Head of caudate nucleus (tissue), 42 donors: ENCODE results near the gene NAP1L1.
A peak's percentile ranks its signal among the peaks of the same experiment; 100 is the strongest.

Experiments
- DNase-seq, 42 donors: peaks; one replicate each; pipeline versions ENCODE4 v3.0.0 to v3.0.0-alpha.2; 2020 to 2021; ENCODE audit warnings: mixed read lengths in 7 of 42
- intact Hi-C: fragments of 100-400 bp; cut with DNase I; formaldehyde crosslinking; loops from one replicate; pipeline ENCODE4 v1.15.0; 2022

Gene NAP1L1

GRCh38 chr12:76047060-76047459 lies 37.4 kb downstream of the NAP1L1 start:
- intact Hi-C loops: no loop called here
- DNase-seq: no peak

- no peak for DNase-seq
- intact Hi-C loops: no loop called here
Measured at GRCh38 chr12:76043377-76043776, 41.1 kb downstream of the NAP1L1 start.

GRCh38 chr12:76042147-76042546 lies 42.3 kb downstream of the NAP1L1 start:
- no peak for DNase-seq
- intact Hi-C loops: no loop called here

- intact Hi-C loops: no loop called here
- no peak for DNase-seq
Measured at GRCh38 chr12:76041406-76041805, 43.1 kb downstream of the NAP1L1 start.

- DNase-seq: no peak
- intact Hi-C loops: no loop called here
Measured at GRCh38 chr12:76040461-76040860, 44.0 kb downstream of the NAP1L1 start.

GRCh38 chr12:76038176-76038575 lies 46.3 kb downstream of the NAP1L1 start:
- intact Hi-C loops: loop anchor here (10.0 kb wide), 1 partner anchor 307 kb away; the partner anchor contains the start of gene BBS10
- no peak for DNase-seq

GRCh38 chr12:76037130-76038103 lies 47.1 kb downstream of the NAP1L1 start:
- peak in 17 of 42 donors; percentile 7 to 72 (median 39) for DNase-seq
- intact Hi-C loops: loop anchor here (10.0 kb wide), 1 partner anchor 307 kb away; the partner anchor contains the start of gene BBS10

- no peak for DNase-seq
- intact Hi-C loops: loop anchor here (10.0 kb wide), 1 partner anchor 310 kb away; the partner anchor contains the start of gene BBS10
Measured at GRCh38 chr12:76035045-76035444, 49.4 kb downstream of the NAP1L1 start.

GRCh38 chr12:76033081-76034011 lies 51.1 kb downstream of the NAP1L1 start:
- no peak for DNase-seq
- intact Hi-C loops: loop anchor here (5.0 to 10.0 kb wide), 2 partner anchors 311 to 506 kb away; partner anchors contain the start of gene BBS10

- intact Hi-C loops: loop anchor here (5.0 to 10.0 kb wide), 2 partner anchors 312 to 505 kb away; partner anchors contain the start of gene BBS10
- peak in 34 of 42 donors; percentile 11 to 71 (median 47) for DNase-seq
Measured at GRCh38 chr12:76032043-76032981, 52.2 kb downstream of the NAP1L1 start.

- intact Hi-C loops: loop anchor here (5.0 to 10.0 kb wide), 2 partner anchors 313 to 504 kb away; partner anchors contain the start of gene BBS10
- peak; percentile 79 to 98 (median 94) for DNase-seq
Measured at GRCh38 chr12:76031414-76032042, 53.0 kb downstream of the NAP1L1 start, which contains the start of gene PHLDA1. PHLDA1 (minus strand) TSS chr12:76031776.

- peak in 7 of 42 donors; percentile 36 to 76 (median 51) for DNase-seq
- intact Hi-C loops: loop anchor here (5.0 to 10.0 kb wide), 2 partner anchors 314 to 504 kb away; partner anchors contain the start of gene BBS10
Measured at GRCh38 chr12:76031081-76031413, 53.4 kb downstream of the NAP1L1 start.

- peak; percentile 8 to 71 (median 44) for DNase-seq
- intact Hi-C loops: loop anchor here (5.0 to 10.0 kb wide), 2 partner anchors 314 to 503 kb away; partner anchors contain the start of gene BBS10
Measured at GRCh38 chr12:76030341-76031080, 54.0 kb downstream of the NAP1L1 start.

GRCh38 chr12:76029982-76030340 lies 54.5 kb downstream of the NAP1L1 start:
- peak in 14 of 42 donors; percentile 7 to 49 (median 18) for DNase-seq
- intact Hi-C loops: loop anchor here (5.0 to 10.0 kb wide), 2 partner anchors 315 to 503 kb away; partner anchors contain the start of gene BBS10

- no peak for DNase-seq
- intact Hi-C loops: no loop called here
Measured at GRCh38 chr12:76028571-76029277, 55.8 kb downstream of the NAP1L1 start.

- no peak for DNase-seq
- intact Hi-C loops: no loop called here
Measured at GRCh38 chr12:76026643-76027063, 57.8 kb downstream of the NAP1L1 start.
